ENCODE measurements around the gene TCP11L1.

DNA sequence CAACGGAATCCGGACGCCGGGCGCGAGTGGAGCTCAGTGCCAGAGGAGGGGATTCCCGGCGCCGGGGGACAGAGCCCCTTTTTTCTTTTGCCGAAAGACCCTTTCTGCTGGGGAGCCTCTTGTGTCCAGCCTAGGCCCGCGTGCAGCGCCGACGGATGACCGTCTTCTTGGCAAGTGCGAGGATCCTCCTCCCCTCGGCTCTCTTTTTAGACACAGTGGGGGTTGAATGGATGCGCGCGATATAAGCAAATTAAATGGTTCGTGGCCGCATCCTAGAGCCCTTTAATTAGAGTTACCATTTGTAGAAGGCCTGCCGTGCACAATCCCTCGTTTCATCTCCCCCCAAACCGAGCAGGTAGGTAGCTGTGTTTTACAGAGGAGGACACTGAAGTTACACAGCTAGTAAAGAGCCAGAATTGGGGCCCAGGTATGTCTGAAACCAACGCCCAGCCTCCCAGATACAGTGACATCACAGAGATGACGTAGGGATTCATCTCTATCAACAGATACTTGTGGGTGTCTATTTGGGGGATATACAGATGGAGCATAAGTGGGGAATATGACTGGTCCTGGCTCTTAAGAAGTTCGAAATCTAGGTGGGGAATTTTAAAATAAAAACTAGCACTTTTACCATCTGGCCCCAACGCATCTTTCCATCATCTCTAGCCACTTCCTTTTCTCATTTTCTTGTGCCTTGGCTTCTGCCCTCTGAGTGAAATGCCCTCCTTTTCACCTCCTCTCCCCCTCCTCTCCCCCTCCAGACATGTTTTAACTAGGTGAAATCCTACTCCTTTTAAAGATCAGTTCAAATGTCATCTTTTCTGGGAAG is 875 bp downstream of the TCP11L1 start:
- TF ChIP-seq, protein P1, sequence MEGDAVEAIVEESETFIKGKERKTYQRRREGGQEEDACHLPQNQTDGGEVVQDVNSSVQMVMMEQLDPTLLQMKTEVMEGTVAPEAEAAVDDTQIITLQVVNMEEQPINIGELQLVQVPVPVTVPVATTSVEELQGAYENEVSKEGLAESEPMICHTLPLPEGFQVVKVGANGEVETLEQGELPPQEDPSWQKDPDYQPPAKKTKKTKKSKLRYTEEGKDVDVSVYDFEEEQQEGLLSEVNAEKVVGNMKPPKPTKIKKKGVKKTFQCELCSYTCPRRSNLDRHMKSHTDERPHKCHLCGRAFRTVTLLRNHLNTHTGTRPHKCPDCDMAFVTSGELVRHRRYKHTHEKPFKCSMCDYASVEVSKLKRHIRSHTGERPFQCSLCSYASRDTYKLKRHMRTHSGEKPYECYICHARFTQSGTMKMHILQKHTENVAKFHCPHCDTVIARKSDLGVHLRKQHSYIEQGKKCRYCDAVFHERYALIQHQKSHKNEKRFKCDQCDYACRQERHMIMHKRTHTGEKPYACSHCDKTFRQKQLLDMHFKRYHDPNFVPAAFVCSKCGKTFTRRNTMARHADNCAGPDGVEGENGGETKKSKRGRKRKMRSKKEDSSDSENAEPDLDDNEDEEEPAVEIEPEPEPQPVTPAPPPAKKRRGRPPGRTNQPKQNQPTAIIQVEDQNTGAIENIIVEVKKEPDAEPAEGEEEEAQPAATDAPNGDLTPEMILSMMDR (IDR thresholded peaks at IDR 0.05), result no peak
- TF ChIP-seq EP300 (IDR thresholded peaks at IDR 0.05), result no peak
- no peak for TF ChIP-seq POLR2A (IDR thresholded peaks at IDR 0.05)

Measured in tibial nerve (tissue), 4 donors.